K562 (cell line): ENCODE data around the gene ARHGAP31. TPM values are rescaled to one million over a fixed set of nuclear protein-coding genes. Genes with fewer than 3 reads are reported as not detected.

Experiments used
- ATAC-seq: fragments of 200-7000 bp; cut with Tn5 transposase; 3 replicates; pipeline ENCODE4 v1.9.1; 2020; ENCODE audit warnings: moderate library complexity
- BruUV-seq: library from RNA; stranded (reverse); fragments of 400-500 nt; replicated peaks from 2 replicates; lab custom pipeline; 2021; lab: Mats Ljungman, UMichigan
- CTCF ChIA-PET: fragments of 300-600 bp; formaldehyde crosslinking; extraction: SDS; loops from one replicate; lab custom pipeline; 2021; ENCODE audit warnings: low intra/inter-chr PET ratio; lab: Yijun Ruan, JAX
- POLR2A ChIA-PET: fragments of 300-600, 350-650 bp; sonication (Branson Sonifier 250); formaldehyde crosslinking; extraction: SDS; loops from one replicate; lab custom pipeline; 2021; ENCODE audit warnings: antibody characterized with exemption, inconsistent platforms; lab: Yijun Ruan, JAX
- DNase-seq, 4 experiments: peaks; one replicate each; pipeline versions ENCODE4 v3.0.0 to v3.0.0-alpha.2; 2011 to 2018; ENCODE audit warnings: low spot score in 3 of 4, mixed read lengths in 3 of 4; ENCODE audit errors: extremely low read depth in 1 of 4
- FAIRE-seq: peaks from 2 replicates; lab custom pipeline; 2011; peaks lifted over from hg19 to GRCh38; lab: Jason Lieb, UNC
- H2AFZ ChIP-seq: 2 replicates; pipeline ENCODE4 v1.6.0; 2011; ENCODE audit warnings: low read depth, low read length, control low read depth, inconsistent platforms
- H3K27ac ChIP-seq: fragments of 200-600 bp; 3 replicates; pipeline ENCODE4 v1.8.0; 2011; ENCODE audit warnings: low read depth, mild to moderate bottlenecking, control low read depth, inconsistent platforms, low read length, moderate library complexity, mixed read lengths; ENCODE audit errors: extremely low read depth
- H3K27me3 ChIP-seq, 2 experiments: fragments of 300-600 bp in 1 of 2; 2 replicates in 1 of 2; 3 replicates in 1 of 2; pipeline versions ENCODE4 v1.6.0 to v1.8.0; 2011; ENCODE audit warnings: inconsistent platforms in 2 of 2, low read length in 2 of 2, mild to moderate bottlenecking in 1 of 2, mixed read lengths in 1 of 2, moderate library complexity in 1 of 2; ENCODE audit not compliant: control insufficient read depth in 2 of 2, insufficient read depth in 2 of 2
- H3K36me3 ChIP-seq: fragments of 300-600 bp; 3 replicates; pipeline ENCODE4 v1.8.0; 2011; ENCODE audit warnings: mild to moderate bottlenecking, low read length, inconsistent platforms; ENCODE audit not compliant: control insufficient read depth, insufficient read depth
- H3K4me1 ChIP-seq, 2 experiments: fragments of 200-600 bp in 1 of 2; replicated peaks in 1 of 2; 2 replicates in 1 of 2; 3 replicates in 1 of 2; pipeline versions ENCODE4 v1.5.1 to v1.8.0; 2011; ENCODE audit warnings: inconsistent platforms in 2 of 2, low read length in 2 of 2, mild to moderate bottlenecking in 1 of 2, mixed read lengths in 1 of 2, moderate library complexity in 1 of 2; ENCODE audit not compliant: control insufficient read depth in 2 of 2, insufficient read depth in 2 of 2
- H3K4me2 ChIP-seq: 2 replicates; pipeline ENCODE4 v1.6.1; 2011; ENCODE audit warnings: low read length, control low read depth, inconsistent platforms, mixed read lengths; ENCODE audit not compliant: insufficient read depth
- H3K4me3 ChIP-seq: fragments of 200-600 bp; sonication (generic), shearing (Covaris generic); 2 replicates; pipeline ENCODE4 v1.5.1; 2016; ENCODE audit warnings: control low read depth, inconsistent platforms
- H3K79me2 ChIP-seq: fragments of 200-600 bp; 3 replicates; pipeline ENCODE4 v1.8.0; 2011; ENCODE audit warnings: low read length, inconsistent platforms; ENCODE audit not compliant: control insufficient read depth, insufficient read depth
- H3K9ac ChIP-seq, 2 experiments: 2 replicates each; pipeline versions ENCODE4 v1.6.0 to v1.6.1; 2011; ENCODE audit warnings: low read depth in 2 of 2, low read length in 2 of 2, control low read depth in 1 of 2, inconsistent platforms in 1 of 2, mild to moderate bottlenecking in 1 of 2, mixed read lengths in 1 of 2; ENCODE audit not compliant: insufficient read depth in 1 of 2
- H3K9me1 ChIP-seq: one replicate; pipeline ENCODE4 v1.6.0; 2011; ENCODE audit warnings: inconsistent platforms, mild to moderate bottlenecking, low read length, moderate library complexity; ENCODE audit not compliant: control insufficient read depth, insufficient read depth
- H3K9me3 ChIP-seq: replicated peaks from 2 replicates; pipeline ENCODE4 v1.5.1; 2011; ENCODE audit warnings: low read depth, low read length, inconsistent platforms; ENCODE audit not compliant: control insufficient read depth, insufficient read depth
- H4K20me1 ChIP-seq: replicated peaks from 2 replicates; pipeline ENCODE4 v1.6.1; 2011; ENCODE audit warnings: low read length, inconsistent platforms, mixed read lengths; ENCODE audit not compliant: control insufficient read depth, insufficient read depth
- ASH1L ChIP-seq: fragments of 450-650 bp; IDR thresholded peaks from 2 replicates; pipeline ENCODE4 v1.6.1; 2018; ENCODE audit warnings: borderline replicate concordance, mild to moderate bottlenecking, low read depth; ENCODE audit not compliant: partially characterized antibody
- MYNN ChIP-seq, 2 experiments: sonication (generic); formaldehyde crosslinking in 1 of 2; IDR thresholded peaks; 2 replicates each; pipeline versions ENCODE4 v1.5.0 to v1.6.1; 2016 to 2020; ENCODE audit warnings: antibody characterized with exemption in 1 of 2, missing genetic modification reagents in 1 of 2
- TARDBP ChIP-seq: fragments of 450-650 bp; IDR thresholded peaks from 2 replicates; pipeline ENCODE4 v1.6.1; 2016
- ZNF253 ChIP-seq: fragments of 250-450 bp; sonication (Bioruptor Pico); conservative IDR thresholded peaks from 2 replicates; pipeline ENCODE4 v1.6.1; 2021; ENCODE audit warnings: mild to moderate bottlenecking
- in situ Hi-C: fragments of 300-500 bp; cut with MboI; formaldehyde crosslinking; loops from 4 replicates; pipeline ENCODE4 v1.15.0; 2018; ENCODE audit warnings: inconsistent platforms, mixed read lengths
- intact Hi-C: fragments of 100-400 bp; cut with micrococcal nuclease; formaldehyde crosslinking; loops from 2 replicates; pipeline ENCODE4 v1.14.2; 2022
- polyA plus RNA-seq, 8 experiments: library from polyadenylated mRNA; depleted of rRNA in 4 of 8; stranded (reverse) in 5 of 8; unstranded in 3 of 8; fragments of >200 nt; fragmentation: Nextera tagmentation in 2 of 8; fragmentation: Illumina TruSeq in 1 of 8; extraction: Ambion mirVana in 2 of 8; extraction: Trizol in 1 of 8; gene quantifications; 2 replicates each; pipeline versions ENCODE4 v1.2.1 to v1.2.3, GENCODE V29; 2011 to 2014; ENCODE audit warnings: inconsistent platforms in 1 of 8, missing spikeins in 1 of 8
- total RNA-seq, 7 experiments: library from RNA; depleted of rRNA in 6 of 7; stranded (reverse); fragments of >200 nt in 6 of 7; fragmentation: Illumina TruSeq in 2 of 7; extraction: Trizol in 2 of 7; gene quantifications; 2 replicates each; pipeline versions ENCODE4 v1.2.1 to v1.2.3, GENCODE V29; 2011 to 2021; ENCODE audit warnings: low replicate concordance in 1 of 7
- TF ChIP-seq, protein P1 (sequence below): fragments of 450-650 bp; conservative IDR thresholded peaks from 2 replicates; pipeline ENCODE4 v1.6.1; 2016; ENCODE audit warnings: missing genetic modification characterization, low read depth, mild to moderate bottlenecking, missing compliant biosample characterization, moderate library complexity
- TF ChIP-seq, protein P2 (sequence below): IDR thresholded peaks from 2 replicates; pipeline ENCODE4 v1.6.1; 2011; ENCODE audit warnings: borderline replicate concordance, low read depth, mild to moderate bottlenecking, moderate library complexity, low read length; ENCODE audit not compliant: insufficient read depth, poor library complexity, severe bottlenecking

Gene ARHGAP31
- total and polyA plus RNA-seq, 9 of the 15 experiments (the other 6 are each of a cell fraction or from before 2014, with no cell fraction given), result under 0.01 to 0.13 (median 0.06) TPM; not detected in 5

DNA sequence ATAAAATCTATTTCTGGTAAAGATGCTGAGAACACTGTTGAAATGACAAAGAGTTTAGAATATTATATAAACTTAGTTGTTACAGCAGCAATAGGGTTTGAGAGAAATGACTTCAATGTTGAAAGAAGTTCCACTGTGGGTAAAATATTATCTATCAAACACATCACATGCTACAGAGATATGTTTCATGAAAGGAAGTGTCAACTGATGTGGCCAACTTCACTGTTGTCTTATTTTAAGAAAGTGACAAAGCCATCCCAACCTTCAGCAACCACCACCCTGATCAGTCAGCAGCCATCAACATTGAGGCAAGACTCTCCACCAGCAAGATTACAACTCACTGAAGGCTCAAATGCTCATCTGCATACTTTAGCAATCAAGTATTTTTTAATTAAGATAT lies 149.0 kb downstream of the ARHGAP31 start:
- no peak for ATAC-seq
- H3K27ac ChIP-seq, result no peak overlapping the region
- ChIA-PET POLR2A (no interaction called here), CTCF (no interaction called here)
- no peaks in the 10 kb centered on the region for H4K20me1 ChIP-seq
- no peaks in the 10 kb centered on the region; a peak in 1 of 5 replicates for H3K4me1 ChIP-seq
- intact Hi-C loops, result no loop called here
- H3K9me3 ChIP-seq, result no peaks in the 10 kb centered on the region; the same call in 1 of the 2 replicates
- FAIRE-seq, result no peak
- H3K4me3 ChIP-seq, result no peak overlapping the region
- no peaks in the 10 kb centered on the region for H3K79me2 ChIP-seq
- no peak overlapping the region for H3K4me2 ChIP-seq
- H3K9ac ChIP-seq, result no peak overlapping the region
- no peak for DNase-seq
- in situ Hi-C loops, result no loop called here
- H3K27me3 ChIP-seq, result no peaks in the 10 kb centered on the region
- peaks cover 55% of the 10 kb centered on the region; the same call in 2 of the 3 replicates for H3K36me3 ChIP-seq
- no peak overlapping the region for H2AFZ ChIP-seq
- H3K9me1 ChIP-seq, result no peaks in the 10 kb centered on the region
- TF ChIP-seq, protein P1, sequence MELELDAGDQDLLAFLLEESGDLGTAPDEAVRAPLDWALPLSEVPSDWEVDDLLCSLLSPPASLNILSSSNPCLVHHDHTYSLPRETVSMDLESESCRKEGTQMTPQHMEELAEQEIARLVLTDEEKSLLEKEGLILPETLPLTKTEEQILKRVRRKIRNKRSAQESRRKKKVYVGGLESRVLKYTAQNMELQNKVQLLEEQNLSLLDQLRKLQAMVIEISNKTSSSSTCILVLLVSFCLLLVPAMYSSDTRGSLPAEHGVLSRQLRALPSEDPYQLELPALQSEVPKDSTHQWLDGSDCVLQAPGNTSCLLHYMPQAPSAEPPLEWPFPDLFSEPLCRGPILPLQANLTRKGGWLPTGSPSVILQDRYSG (tag), result no peak
- no peak for TF ChIP-seq ZNF253 (CRISPR knock-in tag)
- no peak for TF ChIP-seq MYNN (IDR thresholded peaks at IDR 0.05)
- TF ChIP-seq MYNN (CRISPR knock-in tag; IDR thresholded peaks at IDR 0.05), result no peak
- TF ChIP-seq ASH1L, result no peak
- TF ChIP-seq, protein P2, sequence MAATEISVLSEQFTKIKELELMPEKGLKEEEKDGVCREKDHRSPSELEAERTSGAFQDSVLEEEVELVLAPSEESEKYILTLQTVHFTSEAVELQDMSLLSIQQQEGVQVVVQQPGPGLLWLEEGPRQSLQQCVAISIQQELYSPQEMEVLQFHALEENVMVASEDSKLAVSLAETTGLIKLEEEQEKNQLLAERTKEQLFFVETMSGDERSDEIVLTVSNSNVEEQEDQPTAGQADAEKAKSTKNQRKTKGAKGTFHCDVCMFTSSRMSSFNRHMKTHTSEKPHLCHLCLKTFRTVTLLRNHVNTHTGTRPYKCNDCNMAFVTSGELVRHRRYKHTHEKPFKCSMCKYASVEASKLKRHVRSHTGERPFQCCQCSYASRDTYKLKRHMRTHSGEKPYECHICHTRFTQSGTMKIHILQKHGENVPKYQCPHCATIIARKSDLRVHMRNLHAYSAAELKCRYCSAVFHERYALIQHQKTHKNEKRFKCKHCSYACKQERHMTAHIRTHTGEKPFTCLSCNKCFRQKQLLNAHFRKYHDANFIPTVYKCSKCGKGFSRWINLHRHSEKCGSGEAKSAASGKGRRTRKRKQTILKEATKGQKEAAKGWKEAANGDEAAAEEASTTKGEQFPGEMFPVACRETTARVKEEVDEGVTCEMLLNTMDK, result no peak
- TF ChIP-seq TARDBP, result no peak
- BruUV-seq, result no TSS peak
